Hepatocyte (in vitro differentiated cells): ENCODE data around the gene PRDM16. TPM values are rescaled to one million over a fixed set of nuclear protein-coding genes. Genes with fewer than 3 reads are reported as not detected.

ENCODE experiments used
- DNase-seq: peaks from one replicate; pipeline ENCODE4 v3.0.0-alpha.2; 2016; ENCODE audit warnings: low spot score
- H2AFZ ChIP-seq: fragments of 200-600 bp; sonication (generic); 2 replicates; pipeline ENCODE4 v1.6.0; 2016; ENCODE audit warnings: antibody characterized with exemption, mild to moderate bottlenecking
- H3K27ac ChIP-seq: fragments of 200-600 bp; sonication (generic); 2 replicates; pipeline ENCODE4 v1.5.1; 2016; ENCODE audit warnings: mild to moderate bottlenecking
- H3K27me3 ChIP-seq: fragments of 200-600 bp; sonication (generic); 2 replicates; pipeline ENCODE4 v1.6.1; 2016
- H3K36me3 ChIP-seq: fragments of 200-600 bp; sonication (generic); replicated peaks from 2 replicates; pipeline ENCODE4 v1.5.1; 2016; ENCODE audit warnings: low read depth; ENCODE audit not compliant: insufficient read depth
- H3K4me1 ChIP-seq: fragments of 200-600 bp; sonication (generic); 2 replicates; pipeline ENCODE4 v1.5.1; 2016; ENCODE audit warnings: mild to moderate bottlenecking, moderate library complexity; ENCODE audit not compliant: insufficient read depth
- H3K4me2 ChIP-seq: fragments of 200-600 bp; sonication (generic); 2 replicates; pipeline ENCODE4 v1.6.0; 2016
- H3K4me3 ChIP-seq: fragments of 200-600 bp; sonication (generic); 2 replicates; pipeline ENCODE4 v1.5.1; 2016; ENCODE audit warnings: mild to moderate bottlenecking
- H3K79me2 ChIP-seq: fragments of 200-600 bp; sonication (generic); 2 replicates; pipeline ENCODE4 v1.6.0; 2017; ENCODE audit warnings: mild to moderate bottlenecking
- H3K9me2 ChIP-seq: fragments of 200-600 bp; sonication (generic); replicated peaks from 2 replicates; pipeline ENCODE4 v1.6.0; 2017; ENCODE audit warnings: mild to moderate bottlenecking; ENCODE audit not compliant: insufficient read depth
- H3K9me3 ChIP-seq: fragments of 200-600 bp; sonication (generic); 2 replicates; pipeline ENCODE4 v1.5.1; 2016; ENCODE audit warnings: low read depth, mild to moderate bottlenecking
- H4K20me1 ChIP-seq: fragments of 200-600 bp; sonication (generic); 2 replicates; pipeline ENCODE4 v1.6.0; 2016; ENCODE audit warnings: mild to moderate bottlenecking; ENCODE audit not compliant: insufficient read depth, poor library complexity, severe bottlenecking
- EZH2 ChIP-seq: fragments of 200-600 bp; sonication (generic); IDR thresholded peaks from 2 replicates; pipeline ENCODE4 v1.6.1; 2016; ENCODE audit warnings: antibody characterized with exemption, mild to moderate bottlenecking, borderline replicate concordance
- EZH2phosphoT487 ChIP-seq: fragments of 200-600 bp; sonication (generic); IDR thresholded peaks from one replicate; pipeline ENCODE4 v1.6.1; 2018; ENCODE audit warnings: antibody characterized with exemption, mild to moderate bottlenecking, low read depth, moderate library complexity; ENCODE audit not compliant: unreplicated experiment, severe bottlenecking
- WGBS: methylation state at CpG from one replicate; pipeline ENCODE4 v1.1.6; 2016; ENCODE audit warnings: low lambda C conversion rate; ENCODE audit errors: missing lambda C conversion rate; 5-methylcytosine and 5-hydroxymethylcytosine counted together
- polyA plus RNA-seq: library from polyadenylated mRNA; unstranded; fragments of >200 nt; fragmentation: Nextera tagmentation; extraction: Ambion mirVana; gene quantifications from 2 replicates; pipeline ENCODE4 v1.2.1, GENCODE V29; 2016
- total RNA-seq: library from RNA; depleted of rRNA; stranded (reverse); fragments of >200 nt; gene quantifications from 2 replicates; pipeline ENCODE4 v1.2.3, GENCODE V29; 2014
- TF ChIP-seq, protein P1 (sequence below): fragments of 200-600 bp; sonication (generic); IDR thresholded peaks from 2 replicates; pipeline ENCODE4 v1.5.1; 2016; ENCODE audit warnings: antibody characterized with exemption, mild to moderate bottlenecking; ENCODE audit not compliant: poor library complexity

PRDM16 gene
- total and polyA plus RNA-seq, 2 experiments from 2014 or later, result 8.1 to 9.9 TPM

DNA sequence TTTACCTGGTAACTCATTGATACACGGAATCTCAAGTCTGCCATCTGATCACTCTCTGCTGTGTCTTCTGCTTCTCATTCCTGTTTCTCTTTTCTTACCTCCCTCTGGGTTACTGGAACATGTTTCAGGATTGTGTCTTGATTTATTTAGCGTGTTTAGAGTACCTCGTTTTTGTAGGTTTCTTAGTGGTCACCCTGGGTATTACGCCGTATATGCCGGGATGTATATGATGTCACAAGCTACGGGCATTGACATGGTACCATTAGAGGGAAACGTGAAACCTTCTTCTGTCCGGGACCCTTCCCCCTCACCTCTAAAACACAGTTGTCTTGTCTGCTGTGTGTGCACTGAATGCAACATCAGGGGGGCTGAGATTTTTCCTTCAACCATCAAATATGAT lies 45.0 kb upstream of the PRDM16 start:
- Histone ChIP-seq H4K20me1 (no peaks in the 10 kb centered on the region), H3K4me2 (no peak overlapping the region), H3K4me1 (no peaks in the 10 kb centered on the region), H3K27me3 (no peaks in the 10 kb centered on the region), H3K27ac (no peak overlapping the region), H3K9me2 (no peaks in the 10 kb centered on the region), H3K4me3 (no peak overlapping the region), H3K79me2 (no peaks in the 10 kb centered on the region), H3K36me3 (no peaks in the 10 kb centered on the region), H3K9me3 (no peaks in the 10 kb centered on the region), H2AFZ (no peak overlapping the region)
- DNase-seq, result no peak
- TF ChIP-seq, protein P1, sequence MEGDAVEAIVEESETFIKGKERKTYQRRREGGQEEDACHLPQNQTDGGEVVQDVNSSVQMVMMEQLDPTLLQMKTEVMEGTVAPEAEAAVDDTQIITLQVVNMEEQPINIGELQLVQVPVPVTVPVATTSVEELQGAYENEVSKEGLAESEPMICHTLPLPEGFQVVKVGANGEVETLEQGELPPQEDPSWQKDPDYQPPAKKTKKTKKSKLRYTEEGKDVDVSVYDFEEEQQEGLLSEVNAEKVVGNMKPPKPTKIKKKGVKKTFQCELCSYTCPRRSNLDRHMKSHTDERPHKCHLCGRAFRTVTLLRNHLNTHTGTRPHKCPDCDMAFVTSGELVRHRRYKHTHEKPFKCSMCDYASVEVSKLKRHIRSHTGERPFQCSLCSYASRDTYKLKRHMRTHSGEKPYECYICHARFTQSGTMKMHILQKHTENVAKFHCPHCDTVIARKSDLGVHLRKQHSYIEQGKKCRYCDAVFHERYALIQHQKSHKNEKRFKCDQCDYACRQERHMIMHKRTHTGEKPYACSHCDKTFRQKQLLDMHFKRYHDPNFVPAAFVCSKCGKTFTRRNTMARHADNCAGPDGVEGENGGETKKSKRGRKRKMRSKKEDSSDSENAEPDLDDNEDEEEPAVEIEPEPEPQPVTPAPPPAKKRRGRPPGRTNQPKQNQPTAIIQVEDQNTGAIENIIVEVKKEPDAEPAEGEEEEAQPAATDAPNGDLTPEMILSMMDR, result no peak
- TF ChIP-seq EZH2phosphoT487 (no peak), EZH2 (no peak)
- WGBS, result 72% methylated on average over 9 of the region's 9 CpGs

DNA sequence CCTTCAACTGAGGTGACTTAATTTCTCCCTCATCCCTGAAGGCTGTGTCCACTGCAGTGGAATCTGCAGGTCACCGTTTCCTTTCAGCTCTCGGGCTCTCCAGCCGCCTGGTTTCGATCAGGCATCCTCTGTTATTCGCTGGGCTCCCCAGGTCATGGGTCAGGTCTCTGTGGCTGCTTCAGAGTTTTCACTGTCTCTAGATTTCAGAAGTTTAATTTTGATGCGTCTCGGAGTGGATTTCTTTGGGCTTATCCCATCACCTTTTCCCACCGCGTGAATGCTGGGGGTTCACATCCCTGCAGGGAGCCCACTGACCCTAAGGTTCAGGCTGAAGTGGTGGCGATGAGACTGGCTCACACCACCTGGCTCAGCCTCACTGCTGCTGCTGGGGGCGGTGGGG lies 44.4 kb upstream of the PRDM16 start:
- Histone ChIP-seq H2AFZ (no peak overlapping the region), H3K27ac (no peak overlapping the region), H3K4me3 (no peak overlapping the region), H3K4me2 (no peak overlapping the region), H3K4me1 (no peaks in the 10 kb centered on the region), H3K27me3 (no peaks in the 10 kb centered on the region), H3K9me3 (no peaks in the 10 kb centered on the region), H3K36me3 (no peaks in the 10 kb centered on the region), H4K20me1 (no peaks in the 10 kb centered on the region), H3K79me2 (no peaks in the 10 kb centered on the region), H3K9me2 (no peaks in the 10 kb centered on the region)
- 77% methylated on average over 11 of the region's 11 CpGs for WGBS
- TF ChIP-seq EZH2phosphoT487, result no peak
- TF ChIP-seq EZH2, result no peak
- TF ChIP-seq, protein P1, result no peak
- DNase-seq, result no peak

DNA sequence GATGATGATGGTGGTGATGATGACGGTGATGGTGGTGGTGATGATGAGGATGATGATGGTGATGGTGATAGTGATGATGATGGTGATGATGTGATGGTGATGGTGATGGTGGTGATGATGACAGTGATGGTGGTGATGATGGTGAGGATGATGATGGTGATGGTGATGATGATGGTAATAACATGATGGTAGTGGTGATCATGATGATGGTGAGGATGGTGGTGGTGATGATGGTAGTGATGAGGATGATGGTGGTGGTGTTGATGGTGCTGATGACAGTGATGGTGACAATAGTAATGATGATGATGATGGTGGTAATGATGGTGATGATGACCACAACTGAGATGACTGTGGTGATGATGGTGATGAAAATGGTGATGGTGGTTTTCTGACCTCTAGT lies 42.9 kb upstream of the PRDM16 start:
- Histone ChIP-seq H3K27ac (no peak overlapping the region), H3K27me3 (no peaks in the 10 kb centered on the region), H3K79me2 (no peaks in the 10 kb centered on the region), H3K4me3 (no peak overlapping the region), H3K9me3 (no peaks in the 10 kb centered on the region), H3K4me2 (no peak overlapping the region), H3K9me2 (no peaks in the 10 kb centered on the region), H4K20me1 (no peaks in the 10 kb centered on the region), H3K36me3 (no peaks in the 10 kb centered on the region), H2AFZ (no peak overlapping the region), H3K4me1 (no peaks in the 10 kb centered on the region)
- no CpG with 5 or more reads among the region's 1 CpG for WGBS
- TF ChIP-seq, protein P1, result no peak
- TF ChIP-seq EZH2phosphoT487 (no peak), EZH2 (no peak)
- no peak for DNase-seq
